GM18870 (cell line): ENCODE data around the gene RWDD4.
A peak's percentile ranks its signal among the peaks of the same experiment; 100 is the strongest.

Source experiments
- ATAC-seq: cut with Tn5 transposase; IDR thresholded peaks from one replicate; pipeline ENCODE4 v1.9.1; 2021; ENCODE audit warnings: moderate library complexity; ENCODE audit not compliant: unreplicated experiment

The RWDD4 gene

GRCh38 chr4:183659029-183659871 lies at the start of gene RWDD4, which contains the start of gene TRAPPC11:
Gene RWDD4 (minus strand): TSS chr4:183659185. CDS start chr4:183658952, 233 bp downstream.
Gene TRAPPC11 (plus strand): TSS chr4:183659293. CDS start chr4:183663868, 4,575 bp downstream.
- ATAC-seq = peak; percentile 99

- no peak for ATAC-seq
Measured at GRCh38 chr4:183702492-183702891, 43.5 kb upstream of the RWDD4 start.

- no peak for ATAC-seq
Measured at GRCh38 chr4:183700407-183700806, 41.4 kb upstream of the RWDD4 start.

- no peak for ATAC-seq
Measured at GRCh38 chr4:183698909-183699308, 39.9 kb upstream of the RWDD4 start.

DNA sequence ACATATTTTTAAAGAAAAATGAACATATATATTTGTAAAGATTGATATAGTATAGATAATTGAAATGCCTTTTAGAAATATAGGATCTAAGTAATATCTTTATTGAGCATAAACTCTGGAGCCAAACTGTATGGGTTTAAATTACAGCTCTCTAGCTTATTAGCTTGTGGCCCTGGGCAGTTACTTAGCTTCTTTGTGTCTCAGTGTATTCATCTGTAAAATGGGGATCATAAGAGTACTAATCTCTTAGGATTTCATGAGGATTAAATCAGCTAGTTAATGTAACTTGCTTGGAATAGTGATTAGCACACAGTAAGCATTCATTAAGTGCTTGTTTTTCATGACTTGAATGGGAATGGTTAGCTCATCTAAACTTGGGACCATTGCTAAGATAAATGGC lies 32.9 kb upstream of the RWDD4 start:
- no peak for ATAC-seq

GRCh38 chr4:183691006-183691405 lies 32.0 kb upstream of the RWDD4 start:
- ATAC-seq = no peak

- ATAC-seq = no peak
Measured at GRCh38 chr4:183688216-183688615, 29.2 kb upstream of the RWDD4 start.

DNA sequence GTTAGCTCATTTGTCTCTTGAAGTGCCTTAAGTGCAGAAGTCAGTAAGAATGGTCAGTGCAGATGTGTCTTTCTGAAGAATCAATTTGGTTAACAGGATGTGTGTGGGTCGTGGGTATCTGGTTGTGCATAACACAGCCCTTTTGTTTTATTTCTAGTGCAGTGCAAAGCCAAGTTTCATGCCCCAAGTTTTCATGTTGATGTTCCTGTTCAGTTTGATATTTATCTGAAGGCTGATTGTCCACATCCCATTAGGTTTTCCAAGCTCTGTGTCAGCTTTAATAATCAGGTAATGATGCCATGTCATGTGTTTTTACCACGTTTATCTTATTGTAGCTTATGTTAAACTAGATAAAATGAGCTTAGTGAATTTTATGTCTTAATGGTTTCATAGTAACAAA lies 27.5 kb upstream of the RWDD4 start:
- ATAC-seq = no peak

DNA sequence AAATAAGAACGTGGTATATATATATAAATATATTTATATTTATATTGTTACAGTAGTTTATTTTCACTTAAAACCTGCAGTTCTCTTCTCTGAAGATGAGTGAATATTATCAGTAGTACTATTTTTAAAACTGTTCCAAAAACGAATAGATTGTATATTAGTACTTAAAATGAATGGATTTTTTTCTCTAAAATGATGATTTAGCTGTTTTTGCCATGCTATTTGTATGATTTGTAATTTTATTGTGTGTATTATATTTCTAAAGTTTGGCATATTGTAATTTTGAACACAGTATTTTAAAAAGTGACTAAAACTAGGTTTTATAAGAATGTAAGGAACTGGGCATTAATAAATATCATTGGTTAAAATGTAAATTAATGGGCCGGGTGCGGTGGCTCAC lies 22.1 kb upstream of the RWDD4 start:
- no peak for ATAC-seq

GRCh38 chr4:183675625-183676024 lies 16.6 kb upstream of the RWDD4 start:
- ATAC-seq = no peak

- no peak for ATAC-seq
Measured at GRCh38 chr4:183674153-183674552, 15.2 kb upstream of the RWDD4 start.

DNA sequence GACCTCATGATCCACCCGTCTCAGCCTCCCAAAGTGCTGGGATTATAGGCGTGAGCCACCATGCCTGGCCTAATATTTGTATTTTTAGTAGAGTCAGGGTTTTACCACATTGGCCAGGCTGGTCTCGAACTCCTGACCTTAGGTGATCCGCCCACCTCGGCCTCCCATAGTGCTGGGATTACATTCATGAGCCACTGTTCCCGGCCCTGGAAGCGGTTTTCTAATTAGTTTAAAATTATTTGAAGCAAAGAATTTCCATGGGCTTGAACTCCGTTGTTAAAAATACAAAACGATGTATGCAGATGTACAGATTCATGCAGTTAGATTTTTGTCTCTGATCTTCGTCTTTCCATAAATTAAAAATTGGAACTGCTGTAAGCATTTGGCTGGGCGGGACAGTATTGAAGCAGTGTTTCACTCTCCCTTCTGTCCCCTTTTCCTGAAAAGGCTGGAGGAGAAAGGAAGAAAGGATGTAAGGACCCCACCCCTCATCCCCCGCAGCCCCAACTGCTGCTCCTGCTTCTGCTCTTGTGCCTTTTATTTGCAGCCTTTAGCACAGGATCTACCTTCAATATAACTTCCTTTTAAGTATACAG lies 12.1 kb upstream of the RWDD4 start:
- no peak for ATAC-seq

GRCh38 chr4:183670251-183670650 lies 11.3 kb upstream of the RWDD4 start:
- ATAC-seq = no peak

- ATAC-seq = no peak
Measured at GRCh38 chr4:183666088-183666487, 7.1 kb upstream of the RWDD4 start.

DNA sequence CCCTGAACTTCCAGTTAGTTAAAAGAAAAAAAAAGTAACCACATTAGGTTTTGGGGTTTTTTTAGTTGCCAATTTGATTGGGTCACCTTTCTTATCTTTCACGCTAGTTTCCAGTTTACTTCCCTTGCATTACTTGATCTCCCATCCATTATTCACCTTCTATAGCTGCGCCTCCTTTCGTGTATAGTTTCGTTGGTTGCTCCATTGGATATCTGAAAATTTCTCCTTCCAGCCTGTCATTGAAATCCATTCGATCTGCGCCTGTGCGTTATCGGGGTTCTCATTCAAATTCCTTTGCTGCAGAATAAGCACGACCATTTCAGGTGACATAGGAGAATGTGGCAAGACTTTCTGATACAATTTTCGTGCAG lies 872 bp upstream of the RWDD4 start:
- ATAC-seq = no peak

DNA sequence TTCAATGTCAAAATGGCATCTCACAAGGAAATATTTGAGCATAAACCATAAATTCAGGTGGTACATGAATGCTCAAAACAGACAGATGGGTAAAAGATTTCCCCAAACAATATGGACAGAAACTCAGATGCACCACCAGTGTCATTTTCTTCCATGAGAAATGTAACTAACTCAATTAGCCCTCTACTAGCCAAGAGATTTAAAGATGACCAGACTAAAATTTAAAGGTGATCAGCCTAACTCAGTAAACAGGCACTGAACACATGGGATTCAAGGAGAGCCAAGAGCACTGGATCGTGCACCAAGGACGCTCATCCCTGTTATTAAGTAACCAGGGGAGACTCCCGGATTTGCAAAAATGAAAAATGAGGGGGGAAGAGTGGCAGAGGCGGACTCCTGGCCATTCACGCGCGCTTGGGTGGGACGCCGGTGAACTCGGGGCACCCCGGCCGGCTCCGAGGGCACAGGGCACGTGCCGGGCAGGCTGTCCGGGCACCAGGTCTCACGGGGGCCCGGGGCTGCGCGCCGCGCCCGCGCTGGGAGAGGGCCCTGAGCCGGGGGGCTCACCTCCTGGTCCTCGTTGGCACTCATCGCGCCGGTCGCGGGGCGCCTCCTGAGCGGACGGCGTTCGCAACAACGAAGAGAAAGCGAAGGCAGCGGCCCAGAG lies 490 bp downstream of the RWDD4 start:
- peak; percentile 31 for ATAC-seq

GRCh38 chr4:183657564-183657963 lies 1.4 kb downstream of the RWDD4 start:
- ATAC-seq = no peak

DNA sequence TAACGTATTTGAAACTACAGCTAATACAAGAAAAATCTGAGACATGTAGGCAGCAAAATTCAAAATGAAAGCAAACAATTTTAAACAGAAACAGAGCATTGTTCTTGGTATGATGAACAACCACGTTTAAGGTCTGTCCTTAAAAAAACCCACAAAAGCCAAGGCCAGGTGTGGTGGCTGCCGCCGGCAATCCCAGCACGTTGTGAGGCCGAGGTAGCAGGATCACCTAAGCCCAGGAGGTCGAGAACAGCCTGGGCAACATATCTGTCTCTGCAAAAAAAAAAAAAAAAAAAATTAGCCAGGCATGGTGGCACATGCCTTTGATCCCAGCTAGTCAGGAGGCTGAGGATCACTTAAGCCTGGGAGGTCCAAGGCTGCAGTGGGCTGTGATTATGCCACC lies 13.7 kb downstream of the RWDD4 start:
- ATAC-seq = no peak

DNA sequence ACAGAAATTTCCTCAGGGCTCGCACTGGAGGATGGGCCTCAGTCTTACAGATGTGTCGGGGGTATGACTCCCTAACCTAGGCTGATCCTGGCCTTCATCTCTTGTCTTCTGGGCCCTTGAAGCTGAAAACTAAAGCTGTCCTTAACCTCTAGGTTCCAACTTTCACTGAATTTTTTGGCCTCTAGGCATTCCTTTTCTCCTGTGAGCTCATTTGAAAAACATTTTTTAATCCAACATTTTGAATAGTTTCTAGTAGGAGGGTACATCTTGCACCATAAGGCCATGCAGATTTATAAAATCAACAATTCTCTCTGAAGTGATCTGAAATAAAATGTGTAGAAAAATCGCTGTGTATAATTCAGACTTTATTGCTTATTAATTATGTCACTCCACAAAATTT lies 19.7 kb downstream of the RWDD4 start:
- no peak for ATAC-seq

GRCh38 chr4:183638436-183638835 lies 20.5 kb downstream of the RWDD4 start:
- no peak for ATAC-seq

GRCh38 chr4:183637461-183637860 lies 21.5 kb downstream of the RWDD4 start:
- no peak for ATAC-seq

GRCh38 chr4:183636923-183637322 lies 22.1 kb downstream of the RWDD4 start:
- ATAC-seq = no peak
